ENCODE results near the gene GHRH.

The GHRH gene

DNA sequence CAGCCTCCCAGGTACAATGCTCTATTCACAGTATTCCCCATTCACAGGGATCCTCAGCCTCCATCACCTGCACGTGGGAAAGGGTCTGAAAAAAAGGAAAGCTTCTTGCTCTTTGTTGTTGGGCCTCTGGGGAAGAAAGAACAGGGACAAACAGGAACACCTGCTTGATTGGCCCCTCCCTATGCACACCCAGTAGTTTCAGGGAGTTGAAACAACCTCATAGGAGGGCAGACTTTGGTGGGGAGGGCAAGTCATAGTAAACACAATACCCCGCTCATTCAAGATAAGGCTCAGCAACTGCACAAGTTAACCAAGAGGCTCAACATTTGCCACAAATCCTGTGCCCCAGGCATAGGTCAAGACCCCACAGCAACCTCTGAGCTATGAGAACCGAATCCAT is 1.7 kb downstream of the GHRH start:
- no peak for DNase-seq

GRCh38 chr20:37259031-37259430 is 2.6 kb downstream of the GHRH start:
- DNase-seq, result no peak

DNA sequence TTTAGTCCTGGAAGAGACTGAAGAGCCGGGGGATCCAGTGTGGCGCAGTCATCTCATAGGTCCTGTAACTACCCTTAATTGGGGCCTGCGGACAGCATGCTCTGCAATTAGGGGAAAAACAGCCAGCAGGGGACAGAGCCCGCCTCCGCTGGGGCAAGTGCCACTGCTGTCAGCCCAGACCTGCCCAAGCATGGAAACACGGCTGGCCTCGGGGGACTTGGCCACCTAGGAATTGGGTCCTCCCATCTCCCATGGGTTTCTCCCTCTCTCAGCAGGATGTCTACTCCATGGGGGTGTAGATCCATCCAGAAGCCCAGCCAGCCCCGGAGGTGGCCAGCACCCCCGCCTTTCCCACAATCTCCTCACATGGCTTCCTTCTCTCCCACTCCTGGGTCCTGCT is 3.6 kb downstream of the GHRH start:
- no peak for DNase-seq

GRCh38 chr20:37257530-37257929 is 4.1 kb downstream of the GHRH start:
- no peak for DNase-seq

DNA sequence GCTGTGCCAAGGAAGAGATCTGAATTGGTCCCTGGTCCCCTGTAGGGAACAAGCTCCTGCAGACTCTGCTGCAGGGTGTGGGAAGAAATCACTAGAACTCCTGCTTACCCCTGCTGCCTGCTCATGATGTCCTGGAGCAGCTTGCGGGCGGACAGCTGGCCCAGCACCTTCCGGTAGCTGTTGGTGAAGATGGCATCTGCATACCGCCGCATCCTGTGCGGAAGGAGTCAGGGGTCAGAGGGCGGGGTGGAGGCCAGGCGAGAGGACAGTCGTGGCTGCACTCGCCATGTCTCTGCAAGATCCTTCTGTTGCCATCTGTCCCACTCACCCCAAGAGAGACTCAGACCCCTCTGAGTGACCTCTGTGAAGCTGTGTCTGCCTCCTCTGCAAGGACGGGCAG is 5.3 kb downstream of the GHRH start:
- no peak for DNase-seq

DNA sequence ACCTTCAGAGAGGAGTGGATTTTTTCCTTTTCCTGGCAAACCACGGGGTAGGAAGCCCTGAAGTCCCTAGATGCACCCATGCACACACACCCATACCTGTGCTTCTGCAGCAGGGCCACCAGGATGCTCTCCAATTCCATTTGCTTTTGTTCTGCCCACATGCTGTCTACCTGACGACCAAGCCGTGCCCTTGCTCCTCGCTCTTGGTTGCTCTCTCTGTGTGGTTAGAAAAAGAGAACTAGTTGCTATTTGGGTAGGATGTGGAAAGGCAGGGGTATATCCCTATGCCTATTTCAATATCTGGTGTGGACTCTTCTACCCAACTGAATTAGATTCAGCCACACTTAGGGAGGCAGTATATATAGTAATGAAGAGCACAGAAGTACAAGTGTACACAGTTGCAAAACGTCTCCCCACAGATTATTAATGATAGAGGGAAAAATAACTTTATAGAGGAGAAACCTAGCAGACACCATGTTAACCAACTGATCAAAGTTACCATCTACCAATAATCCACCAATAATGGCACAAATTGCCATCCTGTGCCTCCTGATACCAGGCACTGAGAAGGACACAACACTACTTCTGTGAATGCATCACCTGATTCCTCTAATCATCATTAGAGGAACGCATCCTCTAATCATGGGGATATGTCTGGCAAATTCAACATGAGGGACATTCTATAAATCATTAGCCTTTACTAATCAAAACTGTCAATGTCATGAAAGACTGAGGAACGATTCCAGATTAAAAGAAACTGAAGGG is 7.3 kb downstream of the GHRH start:
- no peak for DNase-seq

DNA sequence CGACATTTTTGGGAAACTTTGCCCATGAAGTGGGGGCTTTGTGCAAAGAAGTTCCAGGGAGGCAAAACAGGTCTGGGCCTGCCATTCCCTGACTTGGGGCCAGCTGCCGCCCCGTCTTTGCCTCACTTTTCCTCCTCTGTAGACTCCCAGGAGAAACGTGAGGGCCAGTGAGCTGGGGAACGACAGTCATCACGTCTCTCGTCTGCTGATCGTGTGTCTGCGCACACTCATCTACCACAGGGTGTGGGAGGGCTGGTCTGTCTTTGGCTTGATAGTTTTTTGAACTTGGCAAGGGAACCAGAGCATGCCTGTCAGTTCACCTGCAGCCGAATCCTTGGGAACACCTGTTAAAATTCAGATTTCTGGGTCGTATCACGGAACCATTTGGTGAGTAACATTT is 8.5 kb downstream of the GHRH start:
- no peak for DNase-seq

DNA sequence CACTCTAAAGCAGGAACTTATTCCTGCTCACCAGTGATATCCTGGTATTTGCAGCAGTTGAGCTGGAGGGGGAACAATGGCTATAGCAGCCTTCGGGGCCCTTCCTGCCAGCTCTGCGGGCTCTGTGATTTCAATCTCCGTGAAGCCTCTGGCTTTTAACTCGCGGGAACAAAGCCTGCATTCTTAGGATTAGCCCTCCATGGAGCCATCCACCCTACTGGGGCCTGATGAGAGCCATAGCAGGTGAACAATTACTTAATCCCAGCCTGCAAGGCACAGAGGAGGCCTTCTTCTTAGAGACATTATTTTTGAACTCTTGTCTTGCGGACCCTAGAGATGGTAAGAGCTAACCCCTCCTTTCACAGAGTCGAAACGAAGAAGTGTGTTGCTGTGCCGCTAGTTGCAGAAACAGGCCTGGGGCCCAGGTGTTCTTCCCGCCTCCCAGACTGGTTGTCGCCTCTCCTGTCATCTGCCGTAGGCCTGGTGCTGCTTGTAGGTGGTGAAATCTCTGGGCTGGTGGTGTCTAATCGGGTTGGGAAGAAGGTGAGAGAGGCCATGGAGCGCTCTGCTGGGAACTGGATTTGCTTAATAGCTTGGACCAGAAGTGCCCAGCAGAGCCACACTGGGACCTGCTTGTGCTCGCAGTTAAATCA is 9.7 kb downstream of the GHRH start:
- DNase-seq, result no peak

DNA sequence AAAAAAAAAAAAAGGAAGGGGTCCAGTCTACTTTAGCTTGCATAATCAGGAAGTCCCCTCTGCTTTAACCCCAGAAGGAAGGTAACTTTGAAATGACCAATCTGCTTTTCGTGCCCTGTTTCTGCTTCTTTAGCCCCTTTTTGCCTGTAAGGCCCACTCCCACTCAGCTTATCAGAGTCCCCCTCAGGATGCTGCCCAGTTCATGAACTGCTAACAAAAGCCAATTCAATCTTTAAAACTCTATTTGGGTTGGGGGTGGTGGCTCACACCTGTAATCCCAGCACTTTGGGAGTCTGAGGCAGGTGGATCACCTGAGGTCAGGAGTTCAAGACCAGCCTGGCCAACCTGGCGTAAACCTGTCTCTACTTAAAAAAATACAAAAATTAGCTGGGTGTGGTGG is 12.3 kb downstream of the GHRH start:
- DNase-seq, result no peak

DNA sequence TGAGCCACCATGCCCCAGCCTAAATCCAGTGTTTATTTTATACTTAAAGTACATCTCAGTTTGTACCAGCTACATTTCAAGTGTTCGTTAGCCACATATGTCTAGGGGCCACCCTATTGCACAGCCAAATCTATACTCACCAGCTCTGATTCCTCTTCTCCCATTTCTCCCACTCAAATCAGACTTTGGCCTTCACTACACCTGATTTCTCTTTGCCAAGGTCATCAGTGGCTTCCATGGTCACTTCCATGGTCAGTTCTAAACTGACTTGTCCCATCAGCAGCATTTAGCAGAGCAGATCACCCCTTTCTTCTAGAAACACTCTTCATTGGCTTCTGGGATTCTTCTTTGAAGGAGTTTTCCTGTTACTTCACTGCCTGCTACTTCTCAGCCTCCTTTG is 14.1 kb downstream of the GHRH start:
- DNase-seq, result no peak

DNA sequence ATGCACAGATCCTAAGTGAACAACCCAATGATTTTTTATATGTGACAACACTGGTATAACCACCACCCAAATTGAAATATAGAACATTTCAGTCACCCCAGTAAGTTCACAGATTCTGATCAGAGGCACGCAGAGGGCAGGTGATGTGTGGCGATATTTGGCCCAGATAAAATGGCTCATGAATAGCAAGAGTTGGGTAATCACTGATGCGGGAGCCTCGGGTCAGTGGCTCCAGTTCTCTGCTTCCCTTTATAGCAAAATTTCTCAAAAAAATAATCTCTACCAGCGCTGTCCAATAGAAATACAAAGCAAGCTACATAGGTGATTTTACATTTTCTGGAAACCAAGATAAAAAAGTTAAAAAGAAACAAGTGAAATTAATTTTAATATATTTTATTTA is 14.9 kb downstream of the GHRH start:
- no peak for DNase-seq

DNA sequence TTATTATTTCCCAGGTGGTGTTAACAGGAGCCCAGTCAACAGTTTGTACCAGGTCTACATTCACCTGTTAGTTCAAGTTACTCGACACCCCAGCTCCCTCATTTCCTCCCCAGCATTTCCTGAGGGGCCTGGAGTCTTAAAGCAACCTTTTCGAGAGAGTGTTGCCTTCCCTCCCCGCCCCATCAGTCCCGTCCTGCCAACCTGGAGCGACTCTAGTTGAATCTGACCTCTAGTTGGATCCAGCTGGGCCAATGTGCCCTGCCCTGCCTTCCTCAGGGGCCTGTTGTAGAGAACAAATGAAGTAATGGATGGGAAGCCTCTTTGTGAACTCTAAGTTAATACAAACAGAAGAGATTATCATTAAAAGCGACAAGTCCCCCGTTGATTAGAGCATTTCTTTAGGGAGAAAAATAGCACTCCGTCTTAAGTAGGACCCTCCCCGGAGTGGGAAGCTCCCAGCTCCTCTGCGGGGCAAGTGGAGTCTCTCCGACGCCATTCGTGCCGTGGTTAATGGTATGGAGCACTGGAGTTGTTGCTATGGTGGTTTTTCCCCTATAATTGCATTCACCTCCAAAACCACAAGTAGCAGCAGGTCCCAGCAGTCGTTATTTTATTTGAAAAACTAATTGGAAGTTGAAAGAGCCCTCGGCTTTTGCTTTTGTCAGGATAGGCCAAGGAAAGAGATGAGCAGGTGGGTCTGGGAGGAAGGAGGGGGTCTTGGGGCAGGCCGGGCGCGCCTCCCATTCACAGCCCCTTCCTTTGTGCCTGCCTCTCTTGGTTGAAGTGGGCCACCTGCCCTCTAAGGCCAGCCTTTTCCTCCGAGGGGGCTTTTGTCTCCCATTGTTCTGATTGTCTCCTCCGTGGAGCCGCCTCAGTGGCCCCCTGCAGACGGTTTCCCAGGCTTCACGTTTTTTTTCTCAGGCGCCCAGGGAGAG is 16.1 kb downstream of the GHRH start:
- no peak for DNase-seq

DNA sequence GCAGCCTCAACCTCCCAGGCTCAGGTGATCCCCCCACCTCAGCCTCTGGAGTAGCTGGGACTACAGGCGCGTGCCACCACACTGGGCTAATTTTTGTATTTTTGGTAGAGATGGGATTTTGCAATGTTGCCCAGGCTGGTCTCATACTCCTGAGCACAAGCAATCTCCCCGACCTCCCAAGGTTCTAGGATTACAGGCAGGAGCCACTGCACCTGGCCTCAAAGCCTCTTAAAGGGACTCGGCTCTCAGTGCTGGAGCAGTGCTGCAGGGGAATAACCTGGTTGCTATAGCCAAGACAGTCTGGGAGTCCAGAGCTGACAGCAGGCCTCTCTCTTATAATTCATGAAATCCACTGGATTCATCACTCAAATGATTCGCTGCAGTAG is 17.0 kb downstream of the GHRH start:
- no peak for DNase-seq

DNA sequence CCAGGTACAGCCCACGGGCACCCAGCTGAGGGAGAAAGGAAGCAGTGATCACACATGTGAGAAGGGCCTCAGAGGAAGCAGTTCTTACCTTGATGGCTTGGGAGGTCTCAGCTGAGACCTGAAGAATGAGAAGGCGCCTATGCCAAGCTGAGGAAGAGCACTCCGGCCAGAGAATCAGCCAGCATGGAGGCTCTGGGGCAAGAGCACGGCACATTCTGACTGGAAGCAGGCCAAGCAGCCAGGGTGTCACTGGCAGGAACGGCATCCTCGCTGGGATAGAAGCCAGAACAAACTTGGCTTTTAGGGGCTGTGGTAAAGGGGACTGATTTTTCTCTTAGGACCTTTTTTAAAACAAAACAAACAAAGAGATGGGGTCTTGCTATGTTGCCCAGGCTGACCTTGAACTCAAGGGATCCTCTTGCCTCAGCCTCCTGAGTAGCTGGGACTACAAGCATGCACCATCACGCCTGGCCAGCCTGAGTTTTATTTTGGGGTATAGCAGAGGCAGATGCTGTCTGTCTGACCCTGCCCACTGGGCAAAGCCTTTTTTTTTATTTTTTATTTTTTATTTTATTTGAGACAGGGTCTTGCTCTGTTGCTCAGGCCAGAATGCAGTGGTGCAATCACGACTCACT is 17.6 kb downstream of the GHRH start:
- DNase-seq, result no peak

GRCh38 chr20:37243076-37243936 is 18.3 kb downstream of the GHRH start:
- DNase-seq, result no peak

DNA sequence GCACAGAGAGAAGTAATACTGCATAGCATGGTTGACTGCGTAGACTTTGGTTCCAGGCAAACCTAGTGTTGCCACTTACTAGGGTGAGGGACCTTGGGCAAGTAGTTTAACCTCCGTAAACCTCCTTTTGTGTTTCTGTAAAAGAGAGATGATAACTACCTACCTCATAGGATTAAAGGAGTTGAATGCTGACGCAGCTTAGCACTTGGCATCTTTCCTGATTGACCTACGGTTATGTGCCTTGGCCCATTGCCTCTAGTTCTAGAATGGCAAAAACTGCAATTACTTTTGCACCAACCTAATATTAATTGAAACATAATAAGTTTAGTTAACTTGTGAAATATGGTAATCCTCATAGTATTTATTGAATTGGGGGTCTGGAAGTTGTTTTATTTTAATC is 19.1 kb downstream of the GHRH start:
- DNase-seq, result no peak

DNA sequence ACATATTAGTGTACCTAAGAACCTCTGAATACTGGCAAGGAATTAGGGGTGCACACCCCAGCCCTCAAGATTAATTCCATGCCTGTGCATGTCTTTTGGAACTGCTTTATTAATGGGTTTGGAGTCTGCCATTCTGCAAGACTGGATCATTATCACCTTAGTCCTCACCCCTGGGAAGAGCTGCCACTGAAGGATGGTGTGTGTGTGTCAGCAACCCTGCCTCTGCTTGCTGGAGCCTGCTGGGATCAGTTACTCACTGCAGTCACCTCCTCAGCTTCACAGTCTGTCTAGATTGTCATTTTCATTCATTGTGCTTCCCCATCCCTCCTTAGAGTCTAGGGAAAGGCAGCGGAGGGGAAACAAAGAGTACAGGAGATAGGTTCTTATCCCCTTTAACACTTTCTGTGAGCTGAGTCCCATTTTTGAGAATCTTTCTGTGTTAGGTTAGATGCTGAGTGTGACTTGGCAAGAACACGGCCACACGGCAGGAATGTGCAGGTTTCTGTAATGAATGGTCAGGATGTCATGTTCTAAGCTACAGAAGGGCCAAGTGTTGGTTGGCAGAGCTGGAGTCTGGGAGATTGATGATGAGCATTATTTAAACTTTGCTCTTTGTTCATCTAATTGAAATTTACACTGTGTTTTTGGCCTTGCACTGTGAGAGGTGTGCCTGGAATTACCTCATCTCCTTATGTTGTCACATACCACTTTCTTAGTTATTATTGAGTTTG is 21.1 kb downstream of the GHRH start:
- DNase-seq, result no peak

- no peak for DNase-seq
Measured at GRCh38 chr20:37238935-37239451, 22.6 kb downstream of the GHRH start.

- no peak for DNase-seq
Measured at GRCh38 chr20:37238426-37238825, 23.2 kb downstream of the GHRH start.

DNA sequence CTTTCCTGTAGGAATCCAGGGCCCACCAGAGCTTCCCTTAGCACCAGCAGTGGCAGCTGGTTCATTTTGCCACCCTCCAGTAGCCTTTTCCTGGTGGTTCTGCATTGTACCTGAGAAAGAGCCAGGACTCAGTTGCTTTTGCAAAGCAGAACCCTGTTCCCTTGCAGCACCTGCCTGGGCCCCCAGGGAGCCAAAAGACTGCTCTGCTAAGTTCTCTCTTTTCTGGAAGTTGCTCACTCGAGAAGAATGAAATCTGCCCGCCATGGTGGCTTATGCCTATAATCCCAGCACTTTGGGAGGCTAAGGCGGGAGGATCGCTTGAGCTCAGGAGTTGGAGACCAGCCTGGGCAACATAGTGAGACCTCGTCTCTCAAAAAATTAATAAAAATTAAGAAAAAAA is 24.0 kb downstream of the GHRH start:
- no peak for DNase-seq

- no peak for DNase-seq
Measured at GRCh38 chr20:37236462-37236861, 25.2 kb downstream of the GHRH start.
